Measurements from ENCODE around the gene POU5F1.

GRCh38 chr6:31216208-31216898 lies 45.9 kb upstream of the POU5F1 start:
- TF ChIP-seq, protein P1, sequence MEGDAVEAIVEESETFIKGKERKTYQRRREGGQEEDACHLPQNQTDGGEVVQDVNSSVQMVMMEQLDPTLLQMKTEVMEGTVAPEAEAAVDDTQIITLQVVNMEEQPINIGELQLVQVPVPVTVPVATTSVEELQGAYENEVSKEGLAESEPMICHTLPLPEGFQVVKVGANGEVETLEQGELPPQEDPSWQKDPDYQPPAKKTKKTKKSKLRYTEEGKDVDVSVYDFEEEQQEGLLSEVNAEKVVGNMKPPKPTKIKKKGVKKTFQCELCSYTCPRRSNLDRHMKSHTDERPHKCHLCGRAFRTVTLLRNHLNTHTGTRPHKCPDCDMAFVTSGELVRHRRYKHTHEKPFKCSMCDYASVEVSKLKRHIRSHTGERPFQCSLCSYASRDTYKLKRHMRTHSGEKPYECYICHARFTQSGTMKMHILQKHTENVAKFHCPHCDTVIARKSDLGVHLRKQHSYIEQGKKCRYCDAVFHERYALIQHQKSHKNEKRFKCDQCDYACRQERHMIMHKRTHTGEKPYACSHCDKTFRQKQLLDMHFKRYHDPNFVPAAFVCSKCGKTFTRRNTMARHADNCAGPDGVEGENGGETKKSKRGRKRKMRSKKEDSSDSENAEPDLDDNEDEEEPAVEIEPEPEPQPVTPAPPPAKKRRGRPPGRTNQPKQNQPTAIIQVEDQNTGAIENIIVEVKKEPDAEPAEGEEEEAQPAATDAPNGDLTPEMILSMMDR (IDR thresholded peaks at IDR 0.05) = no peak
- TF ChIP-seq POLR2AphosphoS5 (IDR thresholded peaks at IDR 0.05; ENCODE audit: low read depth, low read length) (no peak), ZBTB33 (IDR thresholded peaks at IDR 0.05; ENCODE audit: borderline replicate concordance, low read depth) (no peak)
- TF ChIP-seq, protein P2, sequence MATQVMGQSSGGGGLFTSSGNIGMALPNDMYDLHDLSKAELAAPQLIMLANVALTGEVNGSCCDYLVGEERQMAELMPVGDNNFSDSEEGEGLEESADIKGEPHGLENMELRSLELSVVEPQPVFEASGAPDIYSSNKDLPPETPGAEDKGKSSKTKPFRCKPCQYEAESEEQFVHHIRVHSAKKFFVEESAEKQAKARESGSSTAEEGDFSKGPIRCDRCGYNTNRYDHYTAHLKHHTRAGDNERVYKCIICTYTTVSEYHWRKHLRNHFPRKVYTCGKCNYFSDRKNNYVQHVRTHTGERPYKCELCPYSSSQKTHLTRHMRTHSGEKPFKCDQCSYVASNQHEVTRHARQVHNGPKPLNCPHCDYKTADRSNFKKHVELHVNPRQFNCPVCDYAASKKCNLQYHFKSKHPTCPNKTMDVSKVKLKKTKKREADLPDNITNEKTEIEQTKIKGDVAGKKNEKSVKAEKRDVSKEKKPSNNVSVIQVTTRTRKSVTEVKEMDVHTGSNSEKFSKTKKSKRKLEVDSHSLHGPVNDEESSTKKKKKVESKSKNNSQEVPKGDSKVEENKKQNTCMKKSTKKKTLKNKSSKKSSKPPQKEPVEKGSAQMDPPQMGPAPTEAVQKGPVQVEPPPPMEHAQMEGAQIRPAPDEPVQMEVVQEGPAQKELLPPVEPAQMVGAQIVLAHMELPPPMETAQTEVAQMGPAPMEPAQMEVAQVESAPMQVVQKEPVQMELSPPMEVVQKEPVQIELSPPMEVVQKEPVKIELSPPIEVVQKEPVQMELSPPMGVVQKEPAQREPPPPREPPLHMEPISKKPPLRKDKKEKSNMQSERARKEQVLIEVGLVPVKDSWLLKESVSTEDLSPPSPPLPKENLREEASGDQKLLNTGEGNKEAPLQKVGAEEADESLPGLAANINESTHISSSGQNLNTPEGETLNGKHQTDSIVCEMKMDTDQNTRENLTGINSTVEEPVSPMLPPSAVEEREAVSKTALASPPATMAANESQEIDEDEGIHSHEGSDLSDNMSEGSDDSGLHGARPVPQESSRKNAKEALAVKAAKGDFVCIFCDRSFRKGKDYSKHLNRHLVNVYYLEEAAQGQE (IDR thresholded peaks at IDR 0.05; ENCODE audit: low read depth, low read length) = no peak
